ENCODE results near the gene SH3D19.

- TF ChIP-seq, protein P1, sequence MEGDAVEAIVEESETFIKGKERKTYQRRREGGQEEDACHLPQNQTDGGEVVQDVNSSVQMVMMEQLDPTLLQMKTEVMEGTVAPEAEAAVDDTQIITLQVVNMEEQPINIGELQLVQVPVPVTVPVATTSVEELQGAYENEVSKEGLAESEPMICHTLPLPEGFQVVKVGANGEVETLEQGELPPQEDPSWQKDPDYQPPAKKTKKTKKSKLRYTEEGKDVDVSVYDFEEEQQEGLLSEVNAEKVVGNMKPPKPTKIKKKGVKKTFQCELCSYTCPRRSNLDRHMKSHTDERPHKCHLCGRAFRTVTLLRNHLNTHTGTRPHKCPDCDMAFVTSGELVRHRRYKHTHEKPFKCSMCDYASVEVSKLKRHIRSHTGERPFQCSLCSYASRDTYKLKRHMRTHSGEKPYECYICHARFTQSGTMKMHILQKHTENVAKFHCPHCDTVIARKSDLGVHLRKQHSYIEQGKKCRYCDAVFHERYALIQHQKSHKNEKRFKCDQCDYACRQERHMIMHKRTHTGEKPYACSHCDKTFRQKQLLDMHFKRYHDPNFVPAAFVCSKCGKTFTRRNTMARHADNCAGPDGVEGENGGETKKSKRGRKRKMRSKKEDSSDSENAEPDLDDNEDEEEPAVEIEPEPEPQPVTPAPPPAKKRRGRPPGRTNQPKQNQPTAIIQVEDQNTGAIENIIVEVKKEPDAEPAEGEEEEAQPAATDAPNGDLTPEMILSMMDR (IDR thresholded peaks at IDR 0.05) = no peak
- no peak for TF ChIP-seq POLR2A (IDR thresholded peaks at IDR 0.05)
These were observed 157.8 kb downstream of the SH3D19 start for GRCh38 chr4:151167561-151167960.
